Measurements from ENCODE around the gene CDKL4.
"Not testable (repeated sequence)": the region's sequence is repeated elsewhere in the genome, so short reads cannot be mapped to it uniquely, and the experiment has no call there.

Gene CDKL4

GRCh38 chr2:39154944-39155343 is 88.8 kb downstream of the CDKL4 start:
- Mint-ChIP-seq H3K4me3 (no peak overlapping the region), H3K27me3 (no peaks in the 10 kb centered on the region), H3K4me1 (ENCODE audit: low read depth) (no peaks in the 10 kb centered on the region), H3K36me3 (ENCODE audit: low read depth) (no peaks in the 10 kb centered on the region), H3K27ac (no peak overlapping the region), H3K9me3 (no peaks in the 10 kb centered on the region)
- intact Hi-C loops (cut with micrococcal nuclease), result no loop called here

GRCh38 chr2:39153312-39153711 is 90.5 kb downstream of the CDKL4 start:
- H3K4me1 Mint-ChIP-seq (ENCODE audit: low read depth), result no peaks in the 10 kb centered on the region
- no peaks in the 10 kb centered on the region for H3K36me3 Mint-ChIP-seq (ENCODE audit: low read depth)
- H3K27ac Mint-ChIP-seq, result no peak overlapping the region
- H3K4me3 Mint-ChIP-seq, result no peak overlapping the region
- H3K27me3 Mint-ChIP-seq, result no peaks in the 10 kb centered on the region
- intact Hi-C loops (cut with micrococcal nuclease), result no loop called here
- H3K9me3 Mint-ChIP-seq, result no peaks in the 10 kb centered on the region

DNA sequence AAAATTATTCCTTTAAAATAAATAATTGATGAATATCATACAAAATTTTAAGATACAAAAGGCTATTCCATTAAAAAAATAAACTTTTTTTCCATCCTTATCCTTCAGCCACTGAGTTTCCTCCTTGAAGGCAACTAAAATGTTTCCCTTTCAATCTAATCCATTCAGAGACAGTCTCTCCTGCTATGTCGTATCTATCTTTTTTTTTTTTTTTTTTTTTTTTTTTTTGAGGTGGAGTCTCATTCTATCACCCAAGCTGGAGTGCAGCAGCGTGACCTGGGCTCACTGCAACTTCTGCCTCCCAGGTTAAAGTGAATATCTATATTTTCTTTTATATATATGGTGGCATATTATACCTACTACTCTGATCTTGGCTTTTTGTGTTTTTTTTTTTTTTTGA is 91.3 kb downstream of the CDKL4 start:
- Mint-ChIP-seq H3K36me3 (ENCODE audit: low read depth) (no peaks in the 10 kb centered on the region), H3K9me3 (no peaks in the 10 kb centered on the region), H3K4me3 (no peak overlapping the region), H3K4me1 (ENCODE audit: low read depth) (peaks cover 5% of the 10 kb centered on the region), H3K27ac (no peak overlapping the region), H3K27me3 (no peaks in the 10 kb centered on the region)
- intact Hi-C loops (cut with micrococcal nuclease), result no loop called here

DNA sequence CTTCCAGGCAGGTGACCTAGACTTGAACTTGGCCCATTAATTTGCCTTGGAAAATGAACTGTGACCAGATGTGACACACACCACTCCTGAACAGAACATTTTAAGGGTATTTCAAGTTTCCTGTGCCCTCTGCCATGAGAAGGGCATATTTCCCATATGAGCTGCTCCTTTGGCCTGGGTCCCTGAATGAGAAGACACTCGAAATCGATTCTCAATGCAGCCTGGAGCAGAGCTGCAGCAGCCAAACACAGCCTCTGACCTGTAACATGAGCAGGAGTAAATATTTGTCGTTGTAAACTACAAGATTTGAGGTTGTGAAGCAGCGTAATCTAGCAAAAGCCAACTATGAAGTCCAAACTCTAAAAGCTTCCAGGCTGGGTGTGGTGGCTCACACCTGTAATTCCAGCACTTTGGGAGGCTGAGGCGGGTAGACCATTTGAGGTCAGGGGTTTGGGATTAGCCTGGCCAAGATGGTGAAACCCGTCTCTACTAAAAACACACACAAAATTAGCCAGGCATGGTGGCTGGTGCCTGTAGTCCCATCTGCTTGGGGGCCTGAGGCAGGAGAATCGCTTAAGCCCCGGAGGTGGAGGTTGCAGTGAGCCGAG is 92.8 kb downstream of the CDKL4 start:
- Mint-ChIP-seq H3K36me3 (ENCODE audit: low read depth) (no peaks in the 10 kb centered on the region), H3K27me3 (no peaks in the 10 kb centered on the region), H3K4me3 (no peak overlapping the region), H3K27ac (no peak overlapping the region), H3K9me3 (no peaks in the 10 kb centered on the region), H3K4me1 (ENCODE audit: low read depth) (peaks cover 5% of the 10 kb centered on the region)
- intact Hi-C loops (cut with micrococcal nuclease), result no loop called here

GRCh38 chr2:39150102-39150562 is 93.6 kb downstream of the CDKL4 start:
- no peaks in the 10 kb centered on the region for H3K9me3 Mint-ChIP-seq
- H3K4me3 Mint-ChIP-seq, result no peak overlapping the region
- H3K4me1 Mint-ChIP-seq (ENCODE audit: low read depth), result peaks cover 5% of the 10 kb centered on the region
- intact Hi-C loops (cut with micrococcal nuclease), result no loop called here
- no peaks in the 10 kb centered on the region for H3K36me3 Mint-ChIP-seq (ENCODE audit: low read depth)
- H3K27ac Mint-ChIP-seq, result no peak overlapping the region
- H3K27me3 Mint-ChIP-seq, result no peaks in the 10 kb centered on the region

DNA sequence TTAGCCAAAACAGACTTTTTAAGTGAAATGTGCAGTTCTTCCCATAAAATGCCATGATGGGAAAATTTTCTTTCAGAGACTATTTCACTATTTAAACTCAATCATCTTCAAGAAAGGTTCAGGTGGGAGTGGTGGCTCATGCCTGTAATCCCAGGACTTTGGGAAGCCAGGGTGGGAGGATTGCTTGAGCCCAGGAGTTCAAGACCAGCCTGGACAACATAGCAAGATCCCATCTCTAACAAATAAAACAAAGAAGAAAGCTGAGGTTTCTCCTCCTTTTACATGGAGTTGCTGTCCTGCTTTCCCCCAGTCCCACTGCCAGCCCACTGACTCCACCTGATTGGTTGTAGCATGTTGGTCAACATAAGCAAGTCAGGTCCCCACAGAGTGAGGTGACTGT is 97.1 kb downstream of the CDKL4 start:
- Mint-ChIP-seq H3K4me1 (ENCODE audit: low read depth) (peaks cover 25% of the 10 kb centered on the region), H3K27me3 (no peaks in the 10 kb centered on the region), H3K9me3 (no peaks in the 10 kb centered on the region), H3K4me3 (no peak overlapping the region), H3K27ac (no peak overlapping the region), H3K36me3 (ENCODE audit: low read depth) (no peaks in the 10 kb centered on the region)
- intact Hi-C loops (cut with micrococcal nuclease), result no loop called here

GRCh38 chr2:39145906-39146421 is 97.8 kb downstream of the CDKL4 start:
- no peaks in the 10 kb centered on the region for H3K36me3 Mint-ChIP-seq (ENCODE audit: low read depth)

GRCh38 chr2:39144416-39144815 is 99.4 kb downstream of the CDKL4 start:
- no peaks in the 10 kb centered on the region for H3K9me3 Mint-ChIP-seq
- no peaks in the 10 kb centered on the region for H3K36me3 Mint-ChIP-seq (ENCODE audit: low read depth)
- H3K27ac Mint-ChIP-seq, result no peak overlapping the region
- H3K4me3 Mint-ChIP-seq, result no peak overlapping the region
- peaks cover 31% of the 10 kb centered on the region for H3K4me1 Mint-ChIP-seq (ENCODE audit: low read depth)
- no peaks in the 10 kb centered on the region for H3K27me3 Mint-ChIP-seq
- intact Hi-C loops (cut with micrococcal nuclease), result no loop called here

More at GRCh38 chr2:39145906-39146421, 97.8 kb downstream of the CDKL4 start:
- intact Hi-C loops (cut with micrococcal nuclease), result no loop called here
- H3K9me3 Mint-ChIP-seq, result no peaks in the 10 kb centered on the region
- H3K4me3 Mint-ChIP-seq, result no peak overlapping the region
- H3K27me3 Mint-ChIP-seq, result no peaks in the 10 kb centered on the region
- H3K4me1 Mint-ChIP-seq (ENCODE audit: low read depth), result peaks cover 31% of the 10 kb centered on the region
- no peak overlapping the region for H3K27ac Mint-ChIP-seq

DNA sequence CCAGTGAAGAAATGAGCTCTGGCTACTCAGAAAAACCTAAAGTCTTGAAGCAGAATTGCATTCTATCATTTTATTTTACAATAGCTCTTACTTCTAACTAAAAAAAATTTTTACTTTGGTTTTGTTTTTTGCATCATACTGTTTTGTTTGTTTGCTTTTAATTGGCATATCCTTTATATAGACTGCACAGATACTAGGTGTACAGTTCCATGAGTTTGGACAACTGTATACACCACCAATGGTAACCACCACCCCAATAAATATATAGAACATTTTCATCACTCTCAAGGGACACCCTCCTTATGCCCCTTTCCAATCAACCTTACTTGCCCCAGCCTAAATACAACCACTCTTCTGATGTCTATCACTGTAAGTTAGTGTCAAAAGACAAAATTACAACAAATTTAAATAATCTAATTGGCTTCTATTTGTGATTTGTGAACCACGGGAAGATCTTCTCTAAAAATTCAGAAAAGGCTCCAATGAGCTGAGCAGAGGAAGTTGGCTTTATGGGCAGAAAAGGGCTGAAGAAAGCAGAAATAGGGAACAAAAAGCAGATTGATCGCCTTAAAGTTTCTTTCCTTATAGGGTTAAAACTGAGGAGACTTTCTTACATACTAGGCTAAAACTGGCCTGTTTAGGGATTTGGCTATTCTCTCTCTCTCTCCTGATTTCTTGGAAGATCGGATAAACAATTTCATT is 100.7 kb downstream of the CDKL4 start:
- H3K4me1 Mint-ChIP-seq (ENCODE audit: low read depth), result peaks cover 31% of the 10 kb centered on the region
- intact Hi-C loops (cut with micrococcal nuclease), result no loop called here
- peak overlapping the region; percentile 75 for H3K27ac Mint-ChIP-seq
- H3K9me3 Mint-ChIP-seq, result no peaks in the 10 kb centered on the region
- no peaks in the 10 kb centered on the region for H3K36me3 Mint-ChIP-seq (ENCODE audit: low read depth)
- H3K4me3 Mint-ChIP-seq, result no peak overlapping the region
- no peaks in the 10 kb centered on the region for H3K27me3 Mint-ChIP-seq

- Mint-ChIP-seq H3K9me3 (no peaks in the 10 kb centered on the region), H3K36me3 (ENCODE audit: low read depth) (no peaks in the 10 kb centered on the region), H3K4me1 (ENCODE audit: low read depth) (peaks cover 26% of the 10 kb centered on the region), H3K27ac (peak overlapping the region; percentile 75), H3K4me3 (no peak overlapping the region), H3K27me3 (no peaks in the 10 kb centered on the region)
- intact Hi-C loops (cut with micrococcal nuclease), result no loop called here
Observed at GRCh38 chr2:39141334-39142271, 102.2 kb downstream of the CDKL4 start.

- H3K9me3 Mint-ChIP-seq; H3K36me3 Mint-ChIP-seq (ENCODE audit: low read depth); intact Hi-C loops (cut with micrococcal nuclease); H3K27me3 Mint-ChIP-seq; H3K4me3 Mint-ChIP-seq; H3K27ac Mint-ChIP-seq: not testable (repeated sequence)
- H3K4me1 Mint-ChIP-seq (ENCODE audit: low read depth), result peaks cover 26% of the 10 kb centered on the region
Observed at GRCh38 chr2:39140948-39141333, 102.8 kb downstream of the CDKL4 start.

DNA sequence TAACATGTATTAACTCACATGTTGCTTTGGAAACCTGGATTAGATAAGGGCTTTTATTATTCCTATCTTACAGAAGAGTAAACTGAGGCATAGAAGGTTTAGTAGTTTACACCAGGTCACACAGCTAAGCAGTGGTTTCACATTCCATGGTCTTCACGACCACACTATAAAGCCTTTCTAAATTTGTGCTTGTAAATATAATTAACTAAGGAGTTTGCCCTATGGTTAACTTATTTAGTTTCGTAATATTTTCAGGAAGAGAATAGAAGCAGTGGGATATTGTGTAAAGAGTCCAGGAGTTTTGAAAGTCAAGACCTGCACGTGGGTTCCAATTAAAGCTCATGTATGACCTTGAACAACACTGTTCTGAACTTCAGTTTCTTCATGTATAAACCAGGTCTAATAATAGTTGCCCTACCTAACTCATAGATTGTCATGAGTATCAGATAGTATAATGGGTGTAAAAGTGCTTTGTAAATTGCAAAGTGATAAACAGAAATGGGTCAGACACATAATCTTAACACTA is 103.4 kb downstream of the CDKL4 start:
- no peak overlapping the region for H3K27ac Mint-ChIP-seq
- intact Hi-C loops (cut with micrococcal nuclease), result no loop called here
- H3K4me3 Mint-ChIP-seq, result no peak overlapping the region
- peaks cover 26% of the 10 kb centered on the region for H3K4me1 Mint-ChIP-seq (ENCODE audit: low read depth)
- no peaks in the 10 kb centered on the region for H3K36me3 Mint-ChIP-seq (ENCODE audit: low read depth)
- H3K9me3 Mint-ChIP-seq, result no peaks in the 10 kb centered on the region
- no peaks in the 10 kb centered on the region for H3K27me3 Mint-ChIP-seq

- H3K36me3 Mint-ChIP-seq (ENCODE audit: low read depth), result no peaks in the 10 kb centered on the region
- H3K27me3 Mint-ChIP-seq, result no peaks in the 10 kb centered on the region
- peaks cover 26% of the 10 kb centered on the region for H3K4me1 Mint-ChIP-seq (ENCODE audit: low read depth)
- no peak overlapping the region for H3K27ac Mint-ChIP-seq
- H3K9me3 Mint-ChIP-seq, result no peaks in the 10 kb centered on the region
- H3K4me3 Mint-ChIP-seq, result no peak overlapping the region
- intact Hi-C loops (cut with micrococcal nuclease), result no loop called here
Observed at GRCh38 chr2:39139511-39140237, 104.1 kb downstream of the CDKL4 start.

Measured in dendritic cell treated with granulocyte-macrophage colony-stimulating factor and Interleukin-4, amounts not matched to agents 40 ng/mL and 50 ng/mL, for 4 days (primary cell).